ENCODE measurements around the gene IRX1.

- TF ChIP-seq EZH2 (IDR thresholded peaks at IDR 0.05; ENCODE audit: borderline replicate concordance, low read length): no peak
- TF ChIP-seq CTCF (conservative IDR thresholded peaks at IDR 0.05 in 1 of 2, IDR thresholded peaks at IDR 0.05 in 1 of 2; ENCODE audit: extremely low read depth in 1 of 2, insufficient read depth in 1 of 2, low read depth in 1 of 2, low read length in 2 of 2): no peak
Measured at GRCh38 chr5:3607541-3608181, 12.0 kb downstream of the IRX1 start.

Measured in mammary epithelial cell (primary cell).